Upper lobe of right lung (tissue), 1 donor: ENCODE measurements around the gene SLC6A16. TPM values are rescaled to one million over a fixed set of nuclear protein-coding genes. Genes with fewer than 3 reads are reported as not detected.
"Not testable (repeated sequence)": the region's sequence is repeated elsewhere in the genome, so short reads cannot be mapped to it uniquely, and the experiment has no call there.

ENCODE experiments used
- ATAC-seq: fragments of 200-7000 bp; cut with Tn5 transposase; one replicate; pipeline ENCODE4 v1.9.1; 2020; ENCODE audit warnings: mild to moderate bottlenecking, moderate library complexity
- DNase-seq: peaks from one replicate; pipeline ENCODE4 v3.0.0-alpha.2; 2020
- H3K27ac ChIP-seq: fragments of 200-600 bp; one replicate; pipeline ENCODE4 v1.8.0; 2022
- H3K27me3 ChIP-seq: fragments of 200-600 bp; one replicate; pipeline ENCODE4 v1.8.0; 2022; ENCODE audit warnings: mild to moderate bottlenecking
- H3K36me3 ChIP-seq: fragments of 200-600 bp; one replicate; pipeline ENCODE4 v1.8.0; 2022
- H3K4me1 ChIP-seq: fragments of 200-600 bp; one replicate; pipeline ENCODE4 v1.8.0; 2022
- H3K4me3 ChIP-seq: fragments of 200-600 bp; one replicate; pipeline ENCODE4 v1.8.0; 2022; ENCODE audit warnings: mild to moderate bottlenecking
- H3K9me3 ChIP-seq: fragments of 200-600 bp; one replicate; pipeline ENCODE4 v1.8.0; 2022
- CTCF ChIP-seq: fragments of 200-600 bp; IDR thresholded peaks from one replicate; pipeline ENCODE4 v1.8.0; 2022; ENCODE audit warnings: antibody characterized with exemption
- intact Hi-C: fragments of 100-400 bp; cut with DNase I; formaldehyde crosslinking; loops from one replicate; pipeline ENCODE4 v1.11.0; 2022
- total RNA-seq: library from RNA; stranded (reverse); fragmentation: NEBNext Ultra II Directional; extraction: Animal tissue kit (Norgen Biotek cat#: 25700); gene quantifications from one replicate; pipeline ENCODE4 v1.2.1, GENCODE V29; 2021
- donor health status: DM: no; HTN: yes; CAD: no; lungs with severe emphysema.

The SLC6A16 gene
- total RNA-seq, 1 donor from 2014 or later: 4.5 TPM

DNA sequence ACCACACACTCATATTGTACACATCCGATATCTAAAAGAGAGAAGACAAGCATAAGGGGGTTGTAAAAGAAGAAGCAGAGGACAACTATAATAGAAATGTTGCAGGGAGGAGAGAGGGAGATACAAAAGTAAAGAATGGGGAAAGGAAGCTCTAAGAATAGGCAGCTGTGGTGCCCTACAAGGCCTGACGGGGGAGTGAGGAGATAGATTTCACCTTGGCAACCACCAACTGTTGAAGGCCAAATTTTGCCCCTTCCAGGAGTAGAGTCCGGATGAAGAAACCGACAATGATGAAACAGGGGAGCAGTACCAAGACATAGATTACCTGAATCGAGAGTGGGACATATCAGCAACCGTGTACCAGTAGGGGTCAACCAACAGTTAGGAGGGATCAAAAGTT, 15.9 kb downstream of the SLC6A16 start:
- ATAC-seq (no peak), DNase-seq (no peak)
- intact Hi-C loops: no loop called here

GRCh38 chr19:49306734-49307133, 18.3 kb downstream of the SLC6A16 start:
- H3K4me1 ChIP-seq, H3K9me3 ChIP-seq, H3K27me3 ChIP-seq, H3K36me3 ChIP-seq, DNase-seq, ATAC-seq, intact Hi-C loops, H3K4me3 ChIP-seq, H3K27ac ChIP-seq: not testable (repeated sequence)

More for the DNA sequence above, 15.9 kb downstream of the SLC6A16 start:
- Histone ChIP-seq H3K36me3 (peaks cover 9% of the 10 kb centered on the region), H3K9me3 (no peaks in the 10 kb centered on the region), H3K27me3 (no peaks in the 10 kb centered on the region), H3K27ac (no peak overlapping the region), H3K4me1 (no peaks in the 10 kb centered on the region), H3K4me3 (no peak overlapping the region)
- no peak for TF ChIP-seq CTCF

- H3K4me3 ChIP-seq: no peak overlapping the region
- ATAC-seq: peak; percentile 28
- H3K9me3 ChIP-seq: no peaks in the 10 kb centered on the region
- TF ChIP-seq CTCF: no peak
- H3K27me3 ChIP-seq: no peaks in the 10 kb centered on the region
- no peaks in the 10 kb centered on the region for H3K4me1 ChIP-seq
- intact Hi-C loops: no loop called here
- DNase-seq: no peak
- no peak overlapping the region for H3K27ac ChIP-seq
- no peaks in the 10 kb centered on the region for H3K36me3 ChIP-seq
These were observed 23.1 kb downstream of the SLC6A16 start for GRCh38 chr19:49301866-49302252.

GRCh38 chr19:49301165-49301865, 23.7 kb downstream of the SLC6A16 start:
- H3K36me3 ChIP-seq: no peaks in the 10 kb centered on the region
- ATAC-seq: peak; percentile 100

GRCh38 chr19:49298653-49299052, 26.3 kb downstream of the SLC6A16 start:
- ATAC-seq, H3K9me3 ChIP-seq, H3K27ac ChIP-seq, H3K4me1 ChIP-seq, H3K4me3 ChIP-seq, H3K27me3 ChIP-seq, intact Hi-C loops, H3K36me3 ChIP-seq, DNase-seq: not testable (repeated sequence)

More at GRCh38 chr19:49301165-49301865, 23.7 kb downstream of the SLC6A16 start:
- peak; percentile 90 for TF ChIP-seq CTCF
- intact Hi-C loops: no loop called here
- Histone ChIP-seq H3K9me3 (no peaks in the 10 kb centered on the region), H3K27me3 (no peaks in the 10 kb centered on the region), H3K4me1 (no peaks in the 10 kb centered on the region), H3K27ac (no peak overlapping the region), H3K4me3 (peak overlapping the region; percentile 9)
- peak; percentile 91 for DNase-seq

- DNase-seq (no peak), ATAC-seq (no peak)
- H3K27ac ChIP-seq: no peak overlapping the region
- H3K36me3 ChIP-seq: no peaks in the 10 kb centered on the region
- H3K4me1 ChIP-seq: no peaks in the 10 kb centered on the region
- TF ChIP-seq CTCF: no peak
- no peaks in the 10 kb centered on the region for H3K27me3 ChIP-seq
- no peaks in the 10 kb centered on the region for H3K9me3 ChIP-seq
- H3K4me3 ChIP-seq: no peak overlapping the region
- intact Hi-C loops: no loop called here
These were observed 27.6 kb downstream of the SLC6A16 start for GRCh38 chr19:49297403-49297802.
